Measurements from ENCODE around the gene AGA. TPM values are rescaled to one million over a fixed set of nuclear protein-coding genes. Genes with fewer than 3 reads are reported as not detected.

The AGA gene
- total RNA-seq, 1 experiment from 2014 or later, result 21.5 TPM

DNA sequence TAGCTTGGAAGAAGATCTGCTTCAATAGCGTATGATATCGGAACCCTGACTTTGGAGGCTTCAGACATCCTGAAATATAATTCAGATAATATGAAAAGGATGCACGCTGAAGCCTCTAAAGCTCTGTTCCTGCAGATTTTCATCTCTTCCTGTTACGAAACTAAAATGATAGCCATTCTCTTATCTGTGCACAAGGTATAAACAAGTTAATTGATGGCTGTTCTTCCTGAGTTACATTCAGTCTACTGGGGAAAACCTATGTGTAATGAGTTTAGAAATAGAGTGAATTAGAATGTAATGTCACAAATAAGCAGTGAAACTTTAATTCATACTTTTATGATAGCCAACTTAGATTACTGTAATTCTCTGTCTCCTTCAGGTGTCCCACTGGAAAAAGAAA, 36.8 kb upstream of the AGA start:
- intact Hi-C loops (cut with micrococcal nuclease), result no loop called here
- no peak overlapping the region for H3K27ac ChIP-seq (ENCODE audit: low read length)
- no peak overlapping the region for H3K4me3 ChIP-seq (ENCODE audit: low read length)
- H3K9me3 ChIP-seq (ENCODE audit: low read length), result no peaks in the 10 kb centered on the region
- POLR2A ChIA-PET (ENCODE audit: unreplicated experiment), result no interaction called here
- CTCF ChIA-PET, result no interaction called here
- H3K27me3 ChIP-seq (ENCODE audit: low read length), result no peaks in the 10 kb centered on the region
- no peak overlapping the region for H2AFZ ChIP-seq (ENCODE audit: low read length)
- BruUV-seq (replicated peaks), result no TSS peak
- H3K9me2 ChIP-seq (replicated peaks; ENCODE audit: low read length), result no peaks in the 10 kb centered on the region
- no peaks in the 10 kb centered on the region for H4K20me1 ChIP-seq (ENCODE audit: low read length)
- H3K36me3 ChIP-seq (ENCODE audit: low read depth, low read length), result no peaks in the 10 kb centered on the region
- no peak overlapping the region for H3K9ac ChIP-seq (ENCODE audit: low read length)
- no peaks in the 10 kb centered on the region for H3F3A ChIP-seq (ENCODE audit: low read length, unreplicated experiment)
- DNase-seq (no peak), ATAC-seq (no peak)
- H3K4me2 ChIP-seq (ENCODE audit: low read length), result no peak overlapping the region
- TF ChIP-seq CTCF (conservative IDR thresholded peaks at IDR 0.05; ENCODE audit: low read depth, low read length) (no peak), EZH2 (IDR thresholded peaks at IDR 0.05; ENCODE audit: low read length, unreplicated experiment) (no peak), EZH2phosphoT487 (IDR thresholded peaks at IDR 0.05; ENCODE audit: borderline replicate concordance, low read length) (no peak)
- H3K4me1 ChIP-seq (ENCODE audit: insufficient read depth, low read length), result no peaks in the 10 kb centered on the region
- no peaks in the 10 kb centered on the region for H3K79me2 ChIP-seq (ENCODE audit: low read length)

GRCh38 chr4:177478496-177478895, 36.3 kb upstream of the AGA start:
- Histone ChIP-seq H3K9me2 (replicated peaks; ENCODE audit: low read length) (no peaks in the 10 kb centered on the region), H3K9ac (ENCODE audit: low read length) (no peak overlapping the region), H3K9me3 (ENCODE audit: low read length) (no peaks in the 10 kb centered on the region), H3K79me2 (ENCODE audit: low read length) (no peaks in the 10 kb centered on the region), H3K36me3 (ENCODE audit: low read depth, low read length) (no peaks in the 10 kb centered on the region), H3K4me1 (ENCODE audit: insufficient read depth, low read length) (no peaks in the 10 kb centered on the region), H3K27ac (ENCODE audit: low read length) (no peak overlapping the region), H4K20me1 (ENCODE audit: low read length) (no peaks in the 10 kb centered on the region), H2AFZ (ENCODE audit: low read length) (no peak overlapping the region), H3F3A (ENCODE audit: low read length, unreplicated experiment) (no peaks in the 10 kb centered on the region), H3K4me3 (ENCODE audit: low read length) (no peak overlapping the region), H3K4me2 (ENCODE audit: low read length) (no peak overlapping the region), H3K27me3 (ENCODE audit: low read length) (no peaks in the 10 kb centered on the region)
- ChIA-PET POLR2A (ENCODE audit: unreplicated experiment) (no interaction called here), CTCF (no interaction called here)
- BruUV-seq (replicated peaks), result no TSS peak
- TF ChIP-seq EZH2 (IDR thresholded peaks at IDR 0.05; ENCODE audit: low read length, unreplicated experiment), result no peak
- TF ChIP-seq EZH2phosphoT487 (IDR thresholded peaks at IDR 0.05; ENCODE audit: borderline replicate concordance, low read length), result no peak
- TF ChIP-seq CTCF (conservative IDR thresholded peaks at IDR 0.05; ENCODE audit: low read depth, low read length), result no peak
- DNase-seq (no peak), ATAC-seq (no peak)
- intact Hi-C loops (cut with micrococcal nuclease), result no loop called here

DNA sequence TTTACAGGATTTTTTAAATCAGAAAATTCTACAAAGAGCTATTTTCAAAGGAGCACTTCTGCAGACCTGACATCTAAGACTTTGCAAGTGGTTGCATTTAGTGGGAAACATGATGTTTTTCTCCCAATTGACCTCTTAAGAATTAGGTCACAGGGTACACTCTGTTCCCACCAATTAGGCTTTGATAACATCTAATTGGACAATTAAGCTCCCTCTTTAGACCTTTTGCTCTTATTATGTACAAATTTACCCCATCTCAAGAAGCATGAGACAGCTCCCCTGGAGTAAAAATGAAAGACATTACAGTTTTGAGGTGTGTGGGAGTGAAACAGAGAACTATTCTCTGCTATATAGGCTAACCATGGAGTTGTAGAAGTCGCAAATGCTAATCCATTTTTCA, 31.8 kb upstream of the AGA start:
- Histone ChIP-seq H3F3A (ENCODE audit: low read length, unreplicated experiment) (no peaks in the 10 kb centered on the region), H3K4me2 (ENCODE audit: low read length) (no peak overlapping the region), H3K9ac (ENCODE audit: low read length) (no peak overlapping the region), H3K79me2 (ENCODE audit: low read length) (no peaks in the 10 kb centered on the region), H3K9me2 (replicated peaks; ENCODE audit: low read length) (no peaks in the 10 kb centered on the region), H3K27ac (ENCODE audit: low read length) (no peak overlapping the region), H3K4me3 (ENCODE audit: low read length) (no peak overlapping the region), H3K27me3 (ENCODE audit: low read length) (no peaks in the 10 kb centered on the region), H3K36me3 (ENCODE audit: low read depth, low read length) (no peaks in the 10 kb centered on the region), H3K4me1 (ENCODE audit: insufficient read depth, low read length) (no peaks in the 10 kb centered on the region), H3K9me3 (ENCODE audit: low read length) (no peaks in the 10 kb centered on the region), H2AFZ (ENCODE audit: low read length) (no peak overlapping the region), H4K20me1 (ENCODE audit: low read length) (no peaks in the 10 kb centered on the region)
- POLR2A ChIA-PET (ENCODE audit: unreplicated experiment), result no interaction called here
- DNase-seq (no peak), ATAC-seq (no peak)
- intact Hi-C loops (cut with micrococcal nuclease), result no loop called here
- BruUV-seq (replicated peaks), result no TSS peak
- CTCF ChIA-PET, result no interaction called here
- TF ChIP-seq EZH2phosphoT487 (IDR thresholded peaks at IDR 0.05; ENCODE audit: borderline replicate concordance, low read length) (no peak), EZH2 (IDR thresholded peaks at IDR 0.05; ENCODE audit: low read length, unreplicated experiment) (no peak), CTCF (conservative IDR thresholded peaks at IDR 0.05; ENCODE audit: low read depth, low read length) (no peak)
